Right atrium auricular region (tissue), 2 donors: ENCODE results near the gene LASP1NB.
"Not testable (repeated sequence)": the region's sequence is repeated elsewhere in the genome, so short reads cannot be mapped to it uniquely, and the experiment has no call there.

ENCODE experiments used
- DNase-seq: peaks from one replicate; pipeline ENCODE4 v3.0.0-alpha.2; 2019; ENCODE audit warnings: low spot score
- H3K27ac ChIP-seq, 2 donors: fragments of 200-600 bp; sonication (generic); 1 replicate in 1 of 2; 2 replicates in 1 of 2; pipeline ENCODE4 v1.5.1; 2016 to 2019
- H3K27me3 ChIP-seq, 2 donors: fragments of 200-600 bp; sonication (generic); one replicate each; pipeline versions ENCODE4 v1.5.1 to v1.6.0; 2017 to 2019
- H3K36me3 ChIP-seq: fragments of 200-600 bp; sonication (generic); one replicate; pipeline ENCODE4 v1.5.1; 2016
- H3K4me1 ChIP-seq, 2 donors: fragments of 200-600 bp; sonication (generic); one replicate each; pipeline versions ENCODE4 v1.5.1 to v1.6.0; 2017 to 2019
- H3K4me3 ChIP-seq, 2 donors: fragments of 200-600 bp; sonication (generic); 1 replicate in 1 of 2; 2 replicates in 1 of 2; pipeline ENCODE4 v1.5.1; 2017 to 2019; ENCODE audit warnings: mild to moderate bottlenecking in 1 of 2, moderate library complexity in 1 of 2
- H3K9me3 ChIP-seq, 2 donors: fragments of 200-600 bp; sonication (generic); one replicate each; pipeline ENCODE4 v1.5.1; 2019
- CTCF ChIP-seq, 2 donors: fragments of 200-600 bp; sonication (generic); IDR thresholded peaks; one replicate each; pipeline ENCODE4 v1.5.1; 2019; ENCODE audit warnings: antibody characterized with exemption in 2 of 2

Gene LASP1NB

GRCh38 chr17:38910325-38910724 is 15.1 kb upstream of the LASP1NB start:
- no peak overlapping the region for H3K4me3 ChIP-seq
- no peaks in the 10 kb centered on the region for H3K27me3 ChIP-seq
- H3K36me3 ChIP-seq = peaks cover 15% of the 10 kb centered on the region
- peaks cover 0 to 72% of the 10 kb centered on the region in 2 donors for H3K4me1 ChIP-seq
- no peak overlapping the region for H3K27ac ChIP-seq
- H3K9me3 ChIP-seq = no peaks in the 10 kb centered on the region
- no peak for DNase-seq
- TF ChIP-seq CTCF (IDR thresholded peaks at IDR 0.05) = no peak

- Histone ChIP-seq H3K9me3 (no peaks in the 10 kb centered on the region), H3K27ac (no peak overlapping the region), H3K27me3 (no peaks in the 10 kb centered on the region), H3K4me3 (no peak overlapping the region), H3K36me3 (peaks cover 23% of the 10 kb centered on the region), H3K4me1 (peaks cover 0 to 67% of the 10 kb centered on the region in 2 donors)
- TF ChIP-seq CTCF (IDR thresholded peaks at IDR 0.05) = no peak
- DNase-seq = no peak
These were observed 14.2 kb upstream of the LASP1NB start for GRCh38 chr17:38911081-38911730.

GRCh38 chr17:38911731-38912081 is 13.7 kb upstream of the LASP1NB start:
- H3K27me3 ChIP-seq, H3K9me3 ChIP-seq, H3K4me3 ChIP-seq, DNase-seq: not testable (repeated sequence)
- H3K27ac ChIP-seq = peak overlapping the region; percentile 27 to 32
- H3K36me3 ChIP-seq = peaks cover 27% of the 10 kb centered on the region
- peaks cover 0 to 62% of the 10 kb centered on the region in 2 donors for H3K4me1 ChIP-seq

GRCh38 chr17:38912221-38912813 is 13.1 kb upstream of the LASP1NB start:
- Histone ChIP-seq H3K27ac (peak overlapping the region; percentile 27 to 32), H3K4me3 (no peak overlapping the region), H3K4me1 (peaks cover 0 to 56% of the 10 kb centered on the region in 2 donors), H3K9me3 (no peaks in the 10 kb centered on the region), H3K27me3 (no peaks in the 10 kb centered on the region), H3K36me3 (peaks cover 32% of the 10 kb centered on the region)
- TF ChIP-seq CTCF (IDR thresholded peaks at IDR 0.05) = no peak
- DNase-seq = no peak

- no peaks in the 10 kb centered on the region for H3K9me3 ChIP-seq
- no peak overlapping the region for H3K4me3 ChIP-seq
- no peaks in the 10 kb centered on the region for H3K27me3 ChIP-seq
- no peak overlapping the region for H3K27ac ChIP-seq
- DNase-seq = peak; percentile 23
- peaks cover 0 to 39% of the 10 kb centered on the region in 2 donors for H3K4me1 ChIP-seq
- peaks cover 56% of the 10 kb centered on the region for H3K36me3 ChIP-seq
- TF ChIP-seq CTCF (IDR thresholded peaks at IDR 0.05) = no peak
These were observed 10.4 kb upstream of the LASP1NB start for GRCh38 chr17:38914741-38915638.

- no peaks in the 10 kb centered on the region for H3K9me3 ChIP-seq
- no peak for TF ChIP-seq CTCF (IDR thresholded peaks at IDR 0.05)
- no peak overlapping the region for H3K27ac ChIP-seq
- H3K36me3 ChIP-seq = peaks cover 56% of the 10 kb centered on the region
- peak; percentile 23 for DNase-seq
- H3K4me1 ChIP-seq = peaks cover 0 to 45% of the 10 kb centered on the region in 2 donors
- no peaks in the 10 kb centered on the region for H3K27me3 ChIP-seq
- H3K4me3 ChIP-seq = no peak overlapping the region
These were observed 9.8 kb upstream of the LASP1NB start for GRCh38 chr17:38915639-38915995.
